ENCODE data around the gene SEMA5A.

Gene SEMA5A

DNA sequence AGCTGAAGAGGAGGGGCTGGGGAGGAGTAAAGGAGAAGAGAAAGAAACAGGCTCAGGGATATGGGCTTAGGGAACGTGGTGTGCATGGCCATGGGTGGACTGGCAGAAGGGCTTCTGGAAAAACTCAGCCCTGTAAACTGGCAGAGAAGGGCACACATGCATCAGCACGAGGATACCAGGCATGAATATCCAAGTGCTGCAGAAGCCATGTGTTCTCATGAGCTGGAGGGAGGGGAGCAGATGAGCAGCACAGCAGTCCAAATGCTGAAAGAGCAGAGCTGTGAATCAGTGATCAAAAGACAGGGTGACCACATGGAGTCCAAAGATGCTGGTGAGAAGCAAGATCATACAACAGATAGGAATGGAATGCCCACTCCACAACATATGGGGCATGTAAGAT lies 72.3 kb downstream of the SEMA5A start:
- no peak for DNase-seq

GRCh38 chr5:9470410-9470809 lies 75.5 kb downstream of the SEMA5A start:
- no peak for DNase-seq

DNA sequence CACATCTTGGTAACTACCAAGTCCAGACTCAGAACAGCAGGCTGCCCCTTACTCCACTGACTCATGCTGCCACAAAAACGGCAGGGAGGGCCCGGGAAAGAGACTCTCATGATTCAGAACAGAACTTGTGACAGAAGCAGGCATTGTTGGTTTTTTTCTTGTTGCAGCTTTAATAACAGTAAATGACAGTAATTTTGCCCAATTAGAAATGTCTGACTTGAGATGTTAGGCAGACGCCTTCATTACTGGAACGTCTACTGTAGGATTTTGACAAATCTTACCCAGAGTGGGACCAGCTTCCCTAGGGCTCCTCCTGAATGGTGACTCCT lies 77.9 kb downstream of the SEMA5A start:
- no peak for DNase-seq

DNA sequence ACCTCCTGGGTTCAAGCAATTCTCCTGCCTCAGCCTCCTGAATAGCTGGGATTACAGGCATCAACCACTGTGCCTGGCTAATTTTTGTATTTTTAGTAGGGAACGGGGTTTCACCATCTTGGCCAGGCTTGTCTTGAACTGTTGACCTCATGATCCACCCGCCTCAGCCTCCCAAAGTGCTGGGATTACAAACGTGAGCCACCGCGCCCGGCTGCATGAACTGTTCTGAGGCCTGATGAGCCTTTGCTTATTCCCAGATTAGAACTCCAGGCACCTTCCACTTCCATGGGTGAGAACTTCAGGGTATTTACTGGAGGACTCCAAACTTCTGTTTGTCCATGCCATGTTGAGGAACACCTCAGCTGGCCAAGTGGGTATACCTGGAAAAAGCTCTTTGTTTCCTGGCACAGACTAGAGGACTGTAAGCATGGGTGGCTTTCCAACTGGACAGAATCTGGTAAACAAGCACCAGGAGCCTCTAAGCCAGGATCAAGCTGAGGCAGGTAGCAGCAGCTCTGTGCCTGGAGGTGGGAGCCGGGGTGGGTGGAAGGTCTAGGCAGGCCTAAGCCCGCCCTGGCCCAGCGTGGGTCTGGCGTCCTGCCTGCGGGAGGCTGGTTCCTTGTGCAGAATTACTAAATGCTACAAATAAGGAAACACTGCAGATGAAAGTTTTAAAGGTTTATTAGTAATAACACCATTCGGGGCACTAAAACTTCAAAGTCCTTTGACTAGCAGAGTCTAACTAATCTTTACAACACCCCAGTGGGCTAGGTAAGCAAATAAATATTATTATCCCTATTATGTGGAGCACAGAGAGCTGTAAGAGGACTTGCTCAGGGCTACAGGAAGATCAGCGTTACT lies 78.4 kb downstream of the SEMA5A start:
- no peak for DNase-seq

DNA sequence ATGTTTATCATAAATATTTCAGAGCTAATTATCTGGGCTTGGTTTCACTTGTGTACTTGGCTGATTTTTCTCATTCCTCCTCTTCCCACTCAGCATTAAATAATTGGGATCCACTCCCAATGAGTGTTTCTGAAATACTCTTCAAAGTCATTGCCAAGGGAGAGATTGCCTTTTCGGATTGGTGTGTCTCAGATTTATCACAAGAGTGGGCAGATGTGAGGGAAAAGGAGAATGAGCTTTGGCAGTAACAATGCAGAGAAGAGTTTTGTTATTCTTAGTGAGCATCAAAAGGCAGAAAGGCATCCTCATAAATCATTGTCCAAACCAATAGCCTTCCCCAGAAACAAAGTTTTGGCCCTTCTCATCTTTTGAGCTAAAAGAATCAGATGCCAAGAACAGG lies 79.2 kb downstream of the SEMA5A start:
- DNase-seq = no peak

- no peak for DNase-seq
Measured at GRCh38 chr5:9464478-9464877, 81.4 kb downstream of the SEMA5A start.

DNA sequence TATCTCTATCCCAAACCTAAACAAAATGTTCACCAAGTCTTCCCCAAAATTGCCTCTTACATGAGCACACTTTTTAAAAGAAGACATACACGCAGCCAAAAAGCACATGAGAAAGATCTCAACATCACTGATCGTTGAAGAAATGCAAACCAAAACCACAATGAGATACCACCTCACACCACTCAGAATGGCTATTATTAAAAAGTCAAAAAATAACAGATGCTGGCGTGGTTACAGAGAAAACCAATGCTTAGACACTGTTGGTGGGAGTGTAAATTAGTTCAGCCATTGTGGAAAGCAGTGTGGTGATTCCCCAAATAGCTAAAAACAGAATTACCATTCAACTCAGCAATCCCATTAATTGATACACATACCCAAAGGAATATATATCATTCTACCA lies 83.8 kb downstream of the SEMA5A start:
- DNase-seq = no peak

GRCh38 chr5:9460885-9461645 lies 84.8 kb downstream of the SEMA5A start:
- no peak for DNase-seq

DNA sequence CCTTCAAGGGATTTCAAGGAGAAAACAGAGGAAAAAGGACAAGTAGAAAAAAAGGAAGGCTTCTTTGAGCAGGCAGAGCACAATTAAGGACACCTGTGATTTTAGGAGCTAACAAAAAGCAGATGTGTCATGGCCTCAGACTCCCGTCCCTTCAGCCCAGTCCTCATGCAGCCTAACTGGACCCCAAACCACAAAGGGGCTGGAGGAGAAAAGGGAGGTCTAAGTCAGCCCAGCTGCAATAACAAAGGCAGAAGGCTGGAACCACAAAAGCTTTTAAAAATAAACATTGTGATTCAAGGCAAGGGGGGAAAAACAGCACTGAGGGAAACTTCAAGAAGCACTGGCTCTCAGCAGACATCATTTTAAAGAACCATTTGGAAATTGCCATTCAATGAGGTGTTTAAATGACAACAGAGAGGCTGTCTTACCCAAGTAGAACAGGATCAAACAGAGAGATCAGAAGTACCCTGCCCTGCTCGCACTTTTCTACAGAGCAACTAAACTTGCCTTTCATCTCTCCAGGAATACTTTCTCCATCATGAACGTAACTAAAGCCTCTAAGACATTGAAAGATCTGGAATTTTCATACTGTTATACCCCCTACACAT lies 89.3 kb downstream of the SEMA5A start:
- no peak for DNase-seq

DNA sequence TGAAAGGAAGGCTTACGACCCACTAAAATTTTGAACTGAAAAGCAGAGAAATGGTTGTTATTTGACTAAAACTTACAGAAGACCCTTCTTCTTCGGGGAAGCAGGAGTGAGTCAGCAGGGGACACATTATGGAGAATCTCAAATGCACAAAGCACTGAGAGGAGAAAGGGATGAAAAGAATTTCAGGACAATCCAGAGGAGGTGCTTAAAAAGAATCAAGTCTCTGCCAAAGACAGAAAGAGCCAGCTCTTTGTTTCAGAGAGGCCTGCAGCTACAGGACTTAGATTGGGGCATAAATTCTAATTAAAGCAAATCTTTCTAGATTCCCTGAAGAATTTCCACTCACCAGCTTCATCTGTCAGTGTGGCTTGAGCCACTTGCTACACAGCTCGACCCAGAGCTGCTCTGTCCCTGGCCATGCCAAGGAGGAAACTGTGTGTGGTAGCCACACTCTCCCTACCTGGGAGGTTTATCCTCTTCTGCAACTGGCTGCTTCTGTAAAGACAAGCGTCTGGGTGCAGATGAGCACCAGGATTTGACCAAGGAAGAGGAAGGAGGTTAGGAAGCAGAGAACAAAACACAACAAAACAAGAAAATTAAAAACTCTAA lies 89.9 kb downstream of the SEMA5A start:
- DNase-seq = no peak

DNA sequence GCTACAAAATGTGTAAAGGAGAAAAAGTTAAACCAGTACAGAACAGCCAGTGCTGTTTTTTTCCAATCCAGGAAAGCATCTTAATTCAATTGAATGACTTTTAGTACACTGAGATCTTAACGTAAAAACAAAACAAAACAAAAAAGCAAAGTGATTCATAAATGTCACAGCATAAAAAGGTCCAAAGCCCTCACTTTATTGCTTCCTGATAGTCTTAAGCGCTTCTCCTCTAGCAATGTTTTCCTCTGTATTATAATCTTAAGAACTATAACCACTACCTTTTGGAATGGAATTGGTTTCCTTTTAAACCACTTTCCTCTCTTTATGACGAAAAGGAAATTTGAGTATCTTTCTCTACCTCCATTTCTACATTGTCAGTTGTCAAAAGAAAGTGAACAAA lies 91.4 kb downstream of the SEMA5A start:
- no peak for DNase-seq

GRCh38 chr5:9454012-9454481 lies 91.8 kb downstream of the SEMA5A start:
- no peak for DNase-seq

GRCh38 chr5:9453480-9454011 lies 92.3 kb downstream of the SEMA5A start:
- no peak for DNase-seq

- DNase-seq = no peak
Measured at GRCh38 chr5:9452181-9452580, 93.7 kb downstream of the SEMA5A start.

- no peak for DNase-seq
Measured at GRCh38 chr5:9451037-9451436, 94.8 kb downstream of the SEMA5A start.

GRCh38 chr5:9447691-9448090 lies 98.2 kb downstream of the SEMA5A start:
- DNase-seq = no peak

DNA sequence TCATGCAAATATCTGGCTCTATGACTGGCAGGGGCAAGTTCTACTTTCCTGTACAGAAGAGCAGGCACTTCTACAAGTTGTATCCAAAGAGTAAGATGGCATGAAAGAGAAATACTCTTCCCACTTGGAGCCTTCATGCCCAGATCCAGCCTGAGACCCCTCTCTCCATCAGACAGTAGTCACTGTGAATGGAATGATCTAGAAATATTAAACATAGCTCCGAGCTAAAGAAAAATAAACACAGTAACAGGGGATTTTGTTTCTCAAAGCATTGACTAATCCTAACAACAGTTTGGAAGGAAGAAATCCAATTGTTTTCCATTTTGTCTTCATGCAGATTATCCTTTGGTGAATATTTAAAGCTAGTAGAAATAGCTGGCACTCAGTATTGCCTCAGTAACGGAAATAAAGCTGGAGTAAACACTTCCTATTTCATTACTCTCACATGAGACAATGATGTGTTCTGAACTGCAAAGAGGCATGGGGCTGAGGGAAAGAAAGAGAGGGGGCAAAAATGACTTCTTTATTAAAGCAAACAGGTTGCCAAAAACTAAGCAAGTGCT lies 100.0 kb downstream of the SEMA5A start:
- DNase-seq = no peak

- no peak for DNase-seq
Measured at GRCh38 chr5:9444346-9444745, 101.5 kb downstream of the SEMA5A start.

GRCh38 chr5:9441610-9442009 lies 104.3 kb downstream of the SEMA5A start:
- no peak for DNase-seq

DNA sequence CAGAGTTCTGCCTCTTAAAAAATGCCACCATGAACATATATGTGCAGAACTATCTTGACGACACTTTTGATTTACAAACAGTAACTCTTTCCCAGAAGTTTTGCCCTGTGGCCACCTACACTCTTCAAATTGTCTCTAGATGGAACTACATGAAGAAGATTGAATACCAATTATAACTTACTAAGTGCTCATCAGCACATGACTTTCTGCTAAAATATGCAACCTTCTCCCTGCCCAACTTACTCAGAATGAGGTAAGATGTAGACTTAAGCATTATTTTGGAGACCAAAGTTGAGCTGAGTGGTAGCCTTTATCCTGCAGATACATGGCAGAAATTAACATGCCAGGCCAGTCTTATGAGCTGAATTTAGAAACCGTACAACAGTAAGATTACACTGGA lies 105.4 kb downstream of the SEMA5A start:
- no peak for DNase-seq

DNA sequence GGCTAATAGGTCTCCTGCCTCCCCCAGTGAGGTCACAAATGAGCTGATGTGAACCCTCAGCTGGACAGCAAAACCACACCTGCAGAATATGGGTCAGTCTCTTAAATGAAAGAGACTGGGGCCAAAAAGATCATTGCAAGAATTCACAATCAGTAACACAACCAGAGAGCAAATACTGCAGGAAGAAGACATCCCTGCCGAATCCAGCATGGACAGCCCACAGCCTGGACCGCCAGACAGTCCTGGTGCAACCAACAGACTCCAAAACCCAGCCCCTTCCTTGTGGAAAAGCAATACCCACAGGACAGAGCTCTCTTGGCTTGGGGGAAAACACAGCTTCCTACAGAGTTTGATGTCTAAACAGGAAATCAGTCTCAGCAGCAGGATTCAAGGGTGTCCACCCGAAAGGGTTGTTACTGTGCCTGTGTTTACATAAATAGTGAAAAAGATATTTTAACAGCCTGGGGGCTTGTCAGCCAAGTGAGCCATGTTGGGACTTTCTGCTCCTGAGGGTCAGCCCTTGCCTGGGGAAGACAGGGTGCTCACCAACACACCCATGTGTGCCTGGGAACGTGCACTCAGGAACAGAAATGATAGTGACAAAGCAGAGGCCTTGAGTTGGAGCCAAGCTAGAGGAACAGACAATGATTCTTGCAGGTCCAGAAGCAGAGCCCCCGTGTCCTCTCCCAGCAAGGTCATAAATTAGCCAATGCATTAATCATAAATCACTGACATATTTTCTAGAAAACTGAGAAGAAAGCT lies 106.2 kb downstream of the SEMA5A start:
- DNase-seq = no peak

Data from activated gamma-delta T cell treated with Interleukin-2 at 50 U/mL for 16 hours (primary cell).